ENCODE results near the gene PPP1R10. TPM values are rescaled to one million over a fixed set of nuclear protein-coding genes. Genes with fewer than 3 reads are reported as not detected.
A peak's percentile ranks its signal among the peaks of the same experiment; 100 is the strongest.
"Not testable (repeated sequence)": the region's sequence is repeated elsewhere in the genome, so short reads cannot be mapped to it uniquely, and the experiment has no call there.

Gene PPP1R10
- total RNA-seq, 1 experiment from 2014 or later: 69.5 TPM

GRCh38 chr6:30598912-30599624, 18.0 kb downstream of the PPP1R10 start:
- H3K9me2 ChIP-seq (ENCODE audit: insufficient read depth): no peaks in the 10 kb centered on the region

GRCh38 chr6:30597315-30598144, 19.5 kb downstream of the PPP1R10 start:
- not testable (repeated sequence) for H3K27ac ChIP-seq; H4K20me1 ChIP-seq (ENCODE audit: insufficient read depth); H3K9me3 ChIP-seq (ENCODE audit: insufficient read depth, low read depth); H3K27me3 ChIP-seq (ENCODE audit: insufficient read depth, low read depth); H3K4me2 ChIP-seq; H3K9me2 ChIP-seq (ENCODE audit: insufficient read depth); BruUV-seq (replicated peaks); H3K4me1 ChIP-seq (replicated peaks; ENCODE audit: insufficient read depth); H3K79me2 ChIP-seq (ENCODE audit: low read depth); H3K4me3 ChIP-seq; H2AFZ ChIP-seq
- peak; percentile 67 to 79 for DNase-seq
- Histone ChIP-seq H3K36me3 (ENCODE audit: low read depth) (peaks cover 18% of the 10 kb centered on the region), H3F3A (ENCODE audit: insufficient read depth, low read depth) (peaks cover 68% of the 10 kb centered on the region)
- peak; percentile 83 for TF ChIP-seq CTCF (conservative IDR thresholded peaks at IDR 0.05)
- intact Hi-C loops (cut with micrococcal nuclease; ENCODE audit: unreplicated experiment): loop anchor here (1.0 to 2.0 kb wide), 2 partner anchors 56 to 115 kb away; no protein-coding TSS in a partner anchor
- POLR2A ChIA-PET (ENCODE audit: unreplicated experiment): interaction anchor here (0.5 to 1.1 kb wide), 4 partner anchors 17 to 133 kb away, joined by 3 to 11 read pairs (median 6); no protein-coding TSS in a partner anchor
- CTCF ChIA-PET: interaction anchor here (0.6 to 1.5 kb wide), 6 partner anchors 17 to 384 kb away, joined by 3 to 9 read pairs (median 4); no protein-coding TSS in a partner anchor

More at GRCh38 chr6:30598912-30599624, 18.0 kb downstream of the PPP1R10 start:
- Histone ChIP-seq H3K27ac (no peak overlapping the region), H3K4me3 (no peak overlapping the region), H3K79me2 (ENCODE audit: low read depth) (no peaks in the 10 kb centered on the region), H3K27me3 (ENCODE audit: insufficient read depth, low read depth) (no peaks in the 10 kb centered on the region), H2AFZ (no peak overlapping the region), H3F3A (ENCODE audit: insufficient read depth, low read depth) (peaks cover 66% of the 10 kb centered on the region), H4K20me1 (ENCODE audit: insufficient read depth) (peaks cover 9% of the 10 kb centered on the region), H3K9me3 (ENCODE audit: insufficient read depth, low read depth) (no peaks in the 10 kb centered on the region), H3K4me1 (replicated peaks; ENCODE audit: insufficient read depth) (no peaks in the 10 kb centered on the region), H3K36me3 (ENCODE audit: low read depth) (peaks cover 26% of the 10 kb centered on the region), H3K4me2 (no peak overlapping the region)
- intact Hi-C loops (cut with micrococcal nuclease; ENCODE audit: unreplicated experiment): no loop called here
- ChIA-PET POLR2A (ENCODE audit: unreplicated experiment) (no interaction called here), CTCF (interaction anchor here (0.7 to 1.5 kb wide), 3 partner anchors 15 to 54 kb away, joined by 3 to 4 read pairs (median 4); no protein-coding TSS in a partner anchor)
- no TSS peak for BruUV-seq (replicated peaks)
- TF ChIP-seq EZH2 (IDR thresholded peaks at IDR 0.05; ENCODE audit: low read depth): no peak
- no peak for TF ChIP-seq CTCF (conservative IDR thresholded peaks at IDR 0.05)
- no peak for DNase-seq

DNA sequence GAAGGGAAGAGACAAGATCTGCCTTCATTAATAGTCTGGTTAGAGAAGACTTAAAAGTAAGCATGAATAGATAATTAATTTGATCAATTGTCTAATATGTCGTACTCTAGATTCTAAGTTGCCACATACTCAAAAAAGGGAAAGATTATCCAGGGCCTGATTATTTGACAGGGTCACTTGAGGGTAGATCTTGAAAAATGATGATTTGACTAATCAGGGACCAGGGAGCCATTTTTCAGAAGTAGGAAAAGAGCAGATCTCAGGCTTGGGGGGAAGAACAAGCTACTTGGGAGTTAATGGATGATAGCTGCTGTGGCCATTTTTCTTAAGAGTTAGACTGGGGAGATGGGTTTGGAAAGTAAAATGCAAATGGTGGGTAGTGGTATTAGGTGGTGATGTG, 24.8 kb downstream of the PPP1R10 start:
- Histone ChIP-seq H3K4me3 (no peak overlapping the region), H3K9me2 (ENCODE audit: insufficient read depth) (no peaks in the 10 kb centered on the region), H3K4me2 (peak overlapping the region; percentile 62), H3K4me1 (replicated peaks; ENCODE audit: insufficient read depth) (peaks cover 47% of the 10 kb centered on the region), H3K36me3 (ENCODE audit: low read depth) (peaks cover 40% of the 10 kb centered on the region), H3K9me3 (ENCODE audit: insufficient read depth, low read depth) (no peaks in the 10 kb centered on the region), H3K79me2 (ENCODE audit: low read depth) (peaks cover 18% of the 10 kb centered on the region), H4K20me1 (ENCODE audit: insufficient read depth) (no peaks in the 10 kb centered on the region; the same call in 1 of the 2 replicates), H3K27ac (peak overlapping the region; percentile 84), H2AFZ (no peak overlapping the region), H3K27me3 (ENCODE audit: insufficient read depth, low read depth) (no peaks in the 10 kb centered on the region), H3F3A (ENCODE audit: insufficient read depth, low read depth) (peaks cover 77% of the 10 kb centered on the region)
- no peak for DNase-seq
- CTCF ChIA-PET: interaction anchor here (0.7 to 0.9 kb wide), 2 partner anchors 47 to 174 kb away, joined by 3 read pairs; no protein-coding TSS in a partner anchor
- TF ChIP-seq EZH2 (IDR thresholded peaks at IDR 0.05; ENCODE audit: low read depth) (no peak), CTCF (conservative IDR thresholded peaks at IDR 0.05) (no peak)
- intact Hi-C loops (cut with micrococcal nuclease; ENCODE audit: unreplicated experiment): no loop called here
- no TSS peak for BruUV-seq (replicated peaks)
- POLR2A ChIA-PET (ENCODE audit: unreplicated experiment): interaction anchor here (0.7 kb wide), 1 partner anchor 39 kb away, joined by 3 read pairs; no protein-coding TSS in a partner anchor

Measured in PC-9 (cell line).